Astrocyte (in vitro differentiated cells and primary cell): ENCODE measurements around the gene C16orf95. TPM values are rescaled to one million over a fixed set of nuclear protein-coding genes. Genes with fewer than 3 reads are reported as not detected.

Experiments used
- DNase-seq: peaks from one replicate; pipeline ENCODE4 v3.0.0-alpha.2; 2010; ENCODE audit warnings: low read depth
- FAIRE-seq: peaks from 2 replicates; lab custom pipeline; 2011; peaks lifted over from hg19 to GRCh38; lab: Jason Lieb, UNC
- H2AFZ ChIP-seq: 2 replicates; pipeline ENCODE4 v1.6.0; 2012; ENCODE audit warnings: low read depth, low read length, inconsistent platforms
- H3K27ac ChIP-seq: 2 replicates; pipeline ENCODE4 v1.5.1; 2011; ENCODE audit warnings: low read depth, low read length, inconsistent platforms
- H3K27me3 ChIP-seq: 2 replicates; pipeline ENCODE4 v1.6.0; 2011; ENCODE audit warnings: low read length, inconsistent platforms; ENCODE audit not compliant: insufficient read depth
- H3K36me3 ChIP-seq: 2 replicates; pipeline ENCODE4 v1.5.1; 2011; ENCODE audit warnings: low read length, inconsistent platforms; ENCODE audit not compliant: insufficient read depth
- H3K4me1 ChIP-seq: 2 replicates; pipeline ENCODE4 v1.5.1; 2011; ENCODE audit warnings: low read length, inconsistent platforms; ENCODE audit not compliant: insufficient read depth
- H3K4me2 ChIP-seq: 2 replicates; pipeline ENCODE4 v1.6.0; 2012; ENCODE audit warnings: low read length, inconsistent platforms
- H3K4me3 ChIP-seq: 2 replicates; pipeline ENCODE4 v1.5.1; 2011; ENCODE audit warnings: low read depth, mild to moderate bottlenecking, low read length, inconsistent platforms; ENCODE audit not compliant: insufficient read depth
- H3K79me2 ChIP-seq: 2 replicates; pipeline ENCODE4 v1.6.0; 2012; ENCODE audit warnings: mild to moderate bottlenecking, low read length, inconsistent platforms; ENCODE audit not compliant: insufficient read depth
- H3K9ac ChIP-seq: 2 replicates; pipeline ENCODE4 v1.6.0; 2012; ENCODE audit warnings: mild to moderate bottlenecking, low read length, inconsistent platforms
- H3K9me3 ChIP-seq: 2 replicates; pipeline ENCODE4 v1.5.1; 2012; ENCODE audit warnings: low read depth, mild to moderate bottlenecking, low read length, inconsistent platforms; ENCODE audit not compliant: insufficient read depth
- H4K20me1 ChIP-seq: 2 replicates; pipeline ENCODE4 v1.6.0; 2012; ENCODE audit warnings: low read length, inconsistent platforms; ENCODE audit not compliant: insufficient read depth
- H3K27ac Mint-ChIP-seq: one replicate; pipeline ENCODE4 v1.8.0; 2021; ENCODE audit warnings: mild to moderate bottlenecking, mixed read lengths; ENCODE audit not compliant: unreplicated experiment
- H3K27me3 Mint-ChIP-seq: one replicate; pipeline ENCODE4 v1.8.0; 2021; ENCODE audit warnings: low read depth, mixed read lengths; ENCODE audit not compliant: unreplicated experiment
- H3K36me3 Mint-ChIP-seq: one replicate; pipeline ENCODE4 v1.8.0; 2021; ENCODE audit warnings: low read depth, mixed read lengths; ENCODE audit not compliant: unreplicated experiment
- H3K4me1 Mint-ChIP-seq: one replicate; pipeline ENCODE4 v1.8.0; 2021; ENCODE audit warnings: low read depth, mixed read lengths; ENCODE audit not compliant: unreplicated experiment
- H3K4me3 Mint-ChIP-seq: one replicate; pipeline ENCODE4 v1.8.0; 2021; ENCODE audit warnings: mild to moderate bottlenecking, moderate library complexity, mixed read lengths; ENCODE audit not compliant: unreplicated experiment
- H3K9me3 Mint-ChIP-seq: one replicate; pipeline ENCODE4 v1.8.0; 2021; ENCODE audit warnings: mild to moderate bottlenecking, mixed read lengths; ENCODE audit not compliant: unreplicated experiment
- CTCF ChIP-seq: IDR thresholded peaks from 2 replicates; pipeline ENCODE4 v1.5.1; 2011; ENCODE audit warnings: low read depth, mild to moderate bottlenecking, inconsistent platforms, low read length, moderate library complexity; ENCODE audit not compliant: insufficient read depth
- EZH2 ChIP-seq: IDR thresholded peaks from 2 replicates; pipeline ENCODE4 v1.6.1; 2012; ENCODE audit warnings: mild to moderate bottlenecking, low read length, inconsistent platforms; ENCODE audit not compliant: insufficient read depth
- total RNA-seq: library from RNA; stranded (reverse); gene quantifications from 2 replicates; pipeline ENCODE4 v1.2.1, GENCODE V29; 2021

The C16orf95 gene
- total RNA-seq, 1 donor from 2014 or later = 3.3 TPM

DNA sequence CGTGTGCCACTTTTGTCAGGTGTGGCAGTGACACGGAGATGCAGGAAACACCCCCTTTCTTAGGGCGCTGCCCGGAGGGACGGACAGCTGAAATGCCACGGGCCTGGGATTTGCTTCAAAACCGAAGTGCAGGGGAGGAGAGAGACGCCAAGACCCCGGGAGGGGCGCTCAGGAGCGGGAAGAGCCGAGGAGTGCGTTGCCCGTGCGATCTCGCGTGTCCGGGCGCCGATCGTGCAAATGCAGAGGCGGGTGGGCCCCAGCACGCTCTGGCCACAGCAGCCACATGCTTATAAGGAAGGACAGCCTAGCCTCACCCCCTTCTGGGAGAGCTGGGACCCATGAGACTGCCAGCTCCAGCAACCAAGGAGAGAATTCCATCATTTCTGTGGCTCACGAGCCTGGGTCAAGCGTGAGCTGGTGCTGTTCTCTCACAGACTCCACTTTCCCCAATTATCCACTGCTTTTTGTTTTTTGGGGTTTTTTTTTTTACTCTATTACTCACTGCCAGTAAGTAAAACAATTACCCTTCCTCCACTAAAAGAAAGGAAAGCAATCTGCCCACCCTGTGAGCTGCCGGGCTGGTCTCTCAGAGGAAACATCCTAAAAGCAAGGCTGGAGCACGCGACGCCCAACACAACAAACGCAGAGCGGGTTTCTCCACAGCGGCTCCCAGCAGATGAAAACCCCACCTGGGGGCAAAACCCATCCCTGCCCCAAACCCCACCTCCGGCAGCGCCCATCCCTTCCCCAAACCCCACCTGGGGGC, 27.2 kb upstream of the C16orf95 start:
- Mint-ChIP-seq H3K9me3 (no peaks in the 10 kb centered on the region), H3K4me3 (no peak overlapping the region), H3K27ac (no peak overlapping the region), H3K4me1 (peaks cover 13% of the 10 kb centered on the region), H3K36me3 (peaks cover 28% of the 10 kb centered on the region), H3K27me3 (no peaks in the 10 kb centered on the region)
- H3K4me3 ChIP-seq = no peak overlapping the region
- H2AFZ ChIP-seq = no peak overlapping the region
- DNase-seq (no peak), FAIRE-seq (no peak)
- no peak overlapping the region for H3K9ac ChIP-seq
- peaks cover 13% of the 10 kb centered on the region for H3K4me1 ChIP-seq
- H3K9me3 ChIP-seq = no peaks in the 10 kb centered on the region
- no peak overlapping the region for H3K27ac ChIP-seq
- peaks cover 59% of the 10 kb centered on the region for H4K20me1 ChIP-seq
- no peaks in the 10 kb centered on the region for H3K27me3 ChIP-seq
- H3K36me3 ChIP-seq = peaks cover 4% of the 10 kb centered on the region
- TF ChIP-seq EZH2 = no peak
- no peak for TF ChIP-seq CTCF
- H3K79me2 ChIP-seq = peaks cover 27% of the 10 kb centered on the region
- H3K4me2 ChIP-seq = peak overlapping the region; percentile 45

DNA sequence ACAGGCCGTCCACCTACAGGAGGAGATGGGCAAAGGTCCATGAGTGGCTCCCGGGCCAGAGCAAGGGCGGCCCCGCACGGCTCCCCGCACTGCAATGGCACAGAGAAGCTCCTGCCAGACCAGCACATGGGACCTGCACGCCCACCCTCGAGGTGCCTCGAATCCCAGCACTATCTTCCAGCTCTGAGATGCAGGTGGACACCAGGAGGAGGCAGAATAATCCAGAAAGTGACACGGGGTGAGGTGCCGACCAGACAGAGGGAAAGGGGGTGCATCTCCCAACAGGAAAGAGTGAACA, 26.5 kb upstream of the C16orf95 start:
- H3K4me3 ChIP-seq = no peak overlapping the region
- H3K79me2 ChIP-seq = peaks cover 27% of the 10 kb centered on the region
- Mint-ChIP-seq H3K27ac (no peak overlapping the region), H3K4me1 (peaks cover 16% of the 10 kb centered on the region), H3K27me3 (no peaks in the 10 kb centered on the region), H3K4me3 (no peak overlapping the region), H3K36me3 (peaks cover 32% of the 10 kb centered on the region), H3K9me3 (no peaks in the 10 kb centered on the region)
- no peaks in the 10 kb centered on the region for H3K27me3 ChIP-seq
- TF ChIP-seq EZH2 (no peak), CTCF (no peak)
- peaks cover 4% of the 10 kb centered on the region for H3K36me3 ChIP-seq
- peaks cover 13% of the 10 kb centered on the region for H3K4me1 ChIP-seq
- H3K4me2 ChIP-seq = no peak overlapping the region
- no peak overlapping the region for H3K9ac ChIP-seq
- H2AFZ ChIP-seq = no peak overlapping the region
- FAIRE-seq = no peak
- H4K20me1 ChIP-seq = peaks cover 58% of the 10 kb centered on the region
- no peaks in the 10 kb centered on the region for H3K9me3 ChIP-seq
- H3K27ac ChIP-seq = no peak overlapping the region
- DNase-seq = no peak
